ENCODE measurements around the gene TEX10. TPM values are rescaled to one million over a fixed set of nuclear protein-coding genes. Genes with fewer than 3 reads are reported as not detected.
A peak's percentile ranks its signal among the peaks of the same experiment; 100 is the strongest.
"Not testable (repeated sequence)": the region's sequence is repeated elsewhere in the genome, so short reads cannot be mapped to it uniquely, and the experiment has no call there.

Gene TEX10
- polyA plus RNA-seq, 4 donors, result 35.3 to 42.8 (median 42.2) TPM

DNA sequence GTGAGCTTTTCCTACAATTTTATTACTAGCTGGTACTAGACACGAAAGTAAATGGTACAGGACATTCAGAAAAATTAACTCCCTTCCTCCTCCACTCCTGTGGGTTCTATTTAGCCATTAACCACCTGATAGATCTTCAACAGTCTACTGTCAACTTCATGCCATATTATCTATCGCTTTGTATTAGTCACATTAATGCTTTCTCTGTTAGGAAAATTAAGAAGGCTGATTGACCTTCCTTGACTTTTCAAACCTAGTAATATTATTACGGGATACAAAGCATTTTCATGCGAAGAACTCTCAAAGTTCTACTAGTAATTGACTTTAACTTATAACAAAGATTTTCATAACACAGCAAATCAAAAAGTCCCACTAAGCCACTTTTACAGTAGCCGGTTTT, 1.2 kb downstream of the TEX10 start:
- no peak for DNase-seq (ENCODE audit: low read depth in 4 of 4, low spot score in 3 of 4)

- no peak for DNase-seq (ENCODE audit: low read depth in 4 of 4, low spot score in 3 of 4)
These were observed 2.6 kb downstream of the TEX10 start for GRCh38 chr9:100350188-100350587.

- DNase-seq (ENCODE audit: low read depth in 4 of 4, low spot score in 3 of 4), result no peak
These were observed 5.9 kb downstream of the TEX10 start for GRCh38 chr9:100346836-100347235.

DNA sequence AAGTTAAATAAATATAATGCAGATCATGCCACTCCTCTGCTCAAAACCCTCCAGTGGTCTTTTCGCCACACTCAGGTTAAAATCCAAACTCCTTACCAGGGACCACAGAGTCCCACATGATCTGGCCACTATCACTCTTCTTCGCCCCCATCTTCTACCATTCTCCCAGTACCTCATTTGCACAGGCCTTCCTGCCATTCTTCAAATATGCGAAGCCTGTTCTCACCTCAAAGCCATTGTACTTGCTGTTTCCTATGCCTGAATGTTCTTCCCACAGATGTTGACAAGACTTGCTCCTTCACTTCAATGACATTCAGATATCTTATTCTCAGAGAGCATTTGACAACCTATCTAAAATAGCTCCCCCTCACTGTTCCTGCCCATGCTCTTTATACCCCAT, 10.9 kb downstream of the TEX10 start:
- no peak for DNase-seq (ENCODE audit: low read depth in 4 of 4, low spot score in 3 of 4)

GRCh38 chr9:100340224-100340623, 12.5 kb downstream of the TEX10 start:
- no peak for DNase-seq (ENCODE audit: low read depth in 4 of 4, low spot score in 3 of 4)

DNA sequence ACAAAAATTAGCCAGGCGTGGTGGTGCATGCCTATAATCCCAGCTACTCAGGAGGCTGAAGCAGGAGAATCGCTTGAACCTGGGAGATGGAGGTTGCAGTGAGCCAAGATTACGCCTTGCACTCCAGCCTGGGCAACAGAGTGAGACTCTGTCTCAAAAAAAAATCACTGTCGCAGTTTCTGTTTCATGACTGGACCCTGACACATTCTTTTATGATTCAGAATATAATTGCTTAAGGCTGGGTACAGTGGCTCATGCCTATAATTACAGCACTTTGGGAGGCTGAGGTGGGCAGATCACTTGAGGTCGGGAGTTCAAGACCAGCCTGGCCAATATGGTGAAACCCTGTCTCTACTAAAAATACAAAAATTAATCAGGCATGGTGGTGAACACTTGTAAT, 14.0 kb downstream of the TEX10 start:
- DNase-seq (ENCODE audit: low read depth in 4 of 4, low spot score in 3 of 4), result not testable (repeated sequence)

GRCh38 chr9:100324594-100325200, 28.0 kb downstream of the TEX10 start:
- DNase-seq (ENCODE audit: low read depth in 4 of 4, low spot score in 3 of 4), result peak in 2 of 4 donors; percentile 5 to 15

DNA sequence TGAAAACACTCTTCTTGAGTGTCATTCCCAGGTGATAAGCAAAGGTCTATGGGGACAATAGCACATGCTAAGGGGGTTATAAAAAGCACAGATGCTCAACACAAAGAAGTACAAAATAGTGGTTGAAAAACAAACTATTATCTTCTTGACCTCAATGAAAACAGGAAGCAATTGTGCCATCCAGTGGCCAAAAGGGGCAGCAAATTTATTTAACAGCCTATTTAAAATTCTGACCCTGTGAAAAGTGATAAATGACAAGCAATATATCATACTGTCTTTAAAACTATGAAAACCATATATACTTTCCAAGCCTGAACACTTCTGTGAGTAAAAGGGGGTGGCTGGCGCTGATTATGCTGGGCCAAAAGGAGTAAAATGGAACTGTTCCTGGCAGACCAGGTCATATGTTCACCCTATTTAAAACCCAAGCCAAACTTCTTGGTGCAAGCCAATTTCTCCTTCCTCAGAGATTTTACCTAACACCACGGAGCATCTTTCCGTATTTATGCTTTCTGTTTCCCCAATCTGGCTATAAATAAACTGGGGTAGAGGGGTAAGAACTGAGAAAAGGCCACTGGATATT, 29.7 kb downstream of the TEX10 start:
- peak in 2 of 4 donors; percentile 1 to 14 for DNase-seq (ENCODE audit: low read depth in 4 of 4, low spot score in 3 of 4)

- no peak for DNase-seq (ENCODE audit: low read depth in 4 of 4, low spot score in 3 of 4)
These were observed 35.0 kb downstream of the TEX10 start for GRCh38 chr9:100317706-100318105.

GRCh38 chr9:100315561-100315960, 37.2 kb downstream of the TEX10 start:
- no peak for DNase-seq (ENCODE audit: low read depth in 4 of 4, low spot score in 3 of 4)

- no peak for DNase-seq (ENCODE audit: low read depth in 4 of 4, low spot score in 3 of 4)
These were observed 42.8 kb downstream of the TEX10 start for GRCh38 chr9:100309992-100310391.

- no peak for DNase-seq (ENCODE audit: low read depth in 4 of 4, low spot score in 3 of 4)
These were observed 43.7 kb downstream of the TEX10 start for GRCh38 chr9:100308965-100309564.

GRCh38 chr9:100307080-100307479, 45.7 kb downstream of the TEX10 start:
- no peak for DNase-seq (ENCODE audit: low read depth in 4 of 4, low spot score in 3 of 4)

DNA sequence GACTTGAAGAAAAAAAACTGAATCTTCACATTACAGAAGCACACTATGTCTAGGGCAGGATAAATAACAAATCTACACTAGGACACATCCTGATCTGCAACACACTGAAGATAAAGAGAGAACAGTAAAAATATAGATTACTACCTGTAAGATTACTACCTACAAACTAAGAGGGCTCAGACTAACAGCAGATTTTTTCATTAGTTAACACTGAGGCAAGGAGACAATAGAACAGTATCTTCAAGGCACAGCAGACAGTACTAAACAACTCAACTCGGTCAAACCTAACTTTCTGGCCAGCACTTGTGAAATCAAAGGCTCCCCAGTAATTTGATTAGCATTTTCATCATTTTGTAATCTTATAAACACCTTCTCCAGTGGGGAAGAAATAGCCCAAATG, 46.5 kb downstream of the TEX10 start:
- DNase-seq (ENCODE audit: low read depth in 4 of 4, low spot score in 3 of 4), result no peak

DNA sequence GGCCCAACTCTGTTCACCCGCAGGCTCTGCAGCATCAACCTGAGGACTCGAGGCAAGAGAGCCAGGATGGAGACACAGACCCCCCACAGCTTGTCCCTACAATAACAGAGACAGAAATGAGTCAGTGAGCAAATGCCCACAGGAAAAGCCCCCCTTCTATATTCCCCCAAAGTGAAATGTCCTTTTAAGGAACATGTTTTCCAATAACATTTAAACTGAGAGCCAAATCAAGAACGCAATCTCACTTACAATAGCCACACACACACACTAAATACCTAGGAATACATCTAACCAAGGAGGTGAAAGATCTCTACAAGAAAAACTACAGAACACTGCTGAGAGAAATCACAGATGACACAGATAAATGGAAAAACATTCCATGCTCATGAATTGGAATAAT, 49.0 kb downstream of the TEX10 start:
- no peak for DNase-seq (ENCODE audit: low read depth in 4 of 4, low spot score in 3 of 4)

DNA sequence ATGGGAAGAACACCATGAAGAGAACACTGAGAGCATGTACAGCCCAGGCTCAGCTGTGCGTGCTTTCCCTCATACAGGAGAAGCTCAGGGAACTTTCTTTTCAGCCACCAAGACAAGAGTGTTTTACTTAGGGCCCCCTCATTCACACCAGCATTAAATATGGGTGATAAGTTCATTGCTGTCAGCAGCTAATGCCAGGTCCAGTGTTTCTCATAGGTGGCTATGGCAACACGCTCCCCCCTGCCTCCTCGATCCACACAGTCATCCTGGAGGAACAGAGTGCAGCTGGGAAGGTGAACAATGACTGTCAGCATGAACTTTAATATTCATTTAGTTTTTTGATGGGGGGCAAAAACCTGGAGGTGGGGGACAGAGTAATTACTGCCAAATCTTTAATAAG, 54.4 kb downstream of the TEX10 start:
- DNase-seq (ENCODE audit: low read depth in 4 of 4, low spot score in 3 of 4), result no peak

DNA sequence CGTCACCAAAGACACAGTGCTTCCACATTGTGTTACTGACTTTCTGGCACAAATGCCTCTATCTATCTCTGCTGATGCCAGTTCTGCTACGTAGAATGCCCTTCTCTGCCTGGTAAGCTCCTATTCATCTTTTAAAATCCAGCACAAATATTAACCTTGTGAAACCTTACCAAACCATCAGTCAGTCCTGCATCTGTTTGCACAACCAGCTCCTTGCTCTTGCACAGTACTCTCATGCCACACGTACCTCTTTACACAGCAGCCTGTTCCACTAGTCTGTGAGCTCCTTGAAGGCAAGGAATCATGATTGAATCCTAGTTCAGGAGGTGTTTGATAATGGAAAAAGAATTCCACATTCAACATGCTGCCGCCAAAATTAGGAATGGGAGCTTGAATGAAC, 56.3 kb downstream of the TEX10 start:
- DNase-seq (ENCODE audit: low read depth in 4 of 4, low spot score in 3 of 4), result no peak

DNA sequence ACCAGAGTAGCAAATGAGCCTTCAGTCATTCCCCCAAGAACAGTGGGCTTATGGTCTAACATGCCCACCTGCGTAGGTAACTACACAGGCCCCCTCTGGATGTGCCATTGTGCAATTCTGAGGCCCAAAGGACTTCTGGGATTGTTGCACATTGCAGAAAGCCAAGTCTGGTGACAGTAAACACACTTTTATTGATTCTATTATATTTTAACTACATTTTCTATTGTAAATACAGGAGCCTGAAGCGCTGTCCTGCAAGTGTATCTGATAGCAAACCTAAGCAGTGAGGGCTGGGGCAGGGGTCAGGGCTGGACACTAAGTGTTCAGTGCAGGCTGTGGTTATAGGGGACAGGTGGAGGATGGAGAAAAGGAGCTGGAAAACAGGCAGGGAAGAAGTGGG, 57.5 kb downstream of the TEX10 start:
- DNase-seq (ENCODE audit: low read depth in 4 of 4, low spot score in 3 of 4), result no peak

- no peak for DNase-seq (ENCODE audit: low read depth in 4 of 4, low spot score in 3 of 4)
These were observed 57.9 kb downstream of the TEX10 start for GRCh38 chr9:100294806-100295205.

DNA sequence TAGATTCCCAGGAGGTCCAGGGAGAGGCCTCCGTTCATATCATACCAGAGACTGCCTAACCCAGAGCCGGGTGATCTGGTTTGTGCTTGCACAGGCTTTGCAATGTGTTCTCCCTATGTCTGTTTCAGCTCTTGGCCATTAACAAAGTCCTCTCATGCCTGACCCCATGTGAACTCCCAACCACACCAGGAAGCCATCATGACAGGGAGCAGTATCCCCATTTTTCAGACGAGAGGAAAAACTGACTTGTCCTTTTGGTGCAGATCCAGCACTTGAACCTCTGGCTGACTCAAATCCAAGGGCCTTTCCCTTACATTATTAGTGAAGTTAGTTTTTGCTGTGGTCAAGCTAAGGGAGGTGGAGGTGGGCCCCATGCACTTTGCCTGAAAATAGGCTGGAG, 58.4 kb downstream of the TEX10 start:
- no peak for DNase-seq (ENCODE audit: low read depth in 4 of 4, low spot score in 3 of 4)

DNA sequence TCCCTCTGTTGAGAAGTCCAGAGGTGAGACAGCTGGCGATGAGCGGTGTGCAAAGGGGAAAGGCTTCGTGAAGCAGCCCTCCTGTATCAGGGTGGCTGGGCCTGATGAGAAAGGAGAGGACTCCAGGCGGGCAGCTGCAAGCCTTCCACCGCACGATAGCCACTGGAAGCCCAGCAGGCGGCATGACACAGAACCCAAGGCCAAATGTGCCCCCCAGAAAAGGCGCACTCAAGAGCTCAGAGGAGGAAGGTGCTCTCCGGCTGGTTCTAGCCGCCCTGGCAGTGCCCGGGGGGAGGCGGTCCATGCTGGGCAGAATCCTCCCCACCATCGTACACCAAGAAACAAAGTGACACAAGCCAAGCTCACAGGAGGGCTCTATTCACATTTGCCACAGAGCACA, 60.3 kb downstream of the TEX10 start:
- DNase-seq (ENCODE audit: low read depth in 4 of 4, low spot score in 3 of 4), result no peak

GRCh38 chr9:100290714-100291113, 62.0 kb downstream of the TEX10 start:
- DNase-seq (ENCODE audit: low read depth in 4 of 4, low spot score in 3 of 4), result no peak
